Measurements from ENCODE around the gene UBALD2. TPM values are rescaled to one million over a fixed set of nuclear protein-coding genes. Genes with fewer than 3 reads are reported as not detected.

UBALD2 gene
- total and polyA plus RNA-seq, 2 of the 13 experiments (the other 11 are each of a cell fraction or from before 2014, with no cell fraction given), result 3.3 to 89.7 TPM

DNA sequence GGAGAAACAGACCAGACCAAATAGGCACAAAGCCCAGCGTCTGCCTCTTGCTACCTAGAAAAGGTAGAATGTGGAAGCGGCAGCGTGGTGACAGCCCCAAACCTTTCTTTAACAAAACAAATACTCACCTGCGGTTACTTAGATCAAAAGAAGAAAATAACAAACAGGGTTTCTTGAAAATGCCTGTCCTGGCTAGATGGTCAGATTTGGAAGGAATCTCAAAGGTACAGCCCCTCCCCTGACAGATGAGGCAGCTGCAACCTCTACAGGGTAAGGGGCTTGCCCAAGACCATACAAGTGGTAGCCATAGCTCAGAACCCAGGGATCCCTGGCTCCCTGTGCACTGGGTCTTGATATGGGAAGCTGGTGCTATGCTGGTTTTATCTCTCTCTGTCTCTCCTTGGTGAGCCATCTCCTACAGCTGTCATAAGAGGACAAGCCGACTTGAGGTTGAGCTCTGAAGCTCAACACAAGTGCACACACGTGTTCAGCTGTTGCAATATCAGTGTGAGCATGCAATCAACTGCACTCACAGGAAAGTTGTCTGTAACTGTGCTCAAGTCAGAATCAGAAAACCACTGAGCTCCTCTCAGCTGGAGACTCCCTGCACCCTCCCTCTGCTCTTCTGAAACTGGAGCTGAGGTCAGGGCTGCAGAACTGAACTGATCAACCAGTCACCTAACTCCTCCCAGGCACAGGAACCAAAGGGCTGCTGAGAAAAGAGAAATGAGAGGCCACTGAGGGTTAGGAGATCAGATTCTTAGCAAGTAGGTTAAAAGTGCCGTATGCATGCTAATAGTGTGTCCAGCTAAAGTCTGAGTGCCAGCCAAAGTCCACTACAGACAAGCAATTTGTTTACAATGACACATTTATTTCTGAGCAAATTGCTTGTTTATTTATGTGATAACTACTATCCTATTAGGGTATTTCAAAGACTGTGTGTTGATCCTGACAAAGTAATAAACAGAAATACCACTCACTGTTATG lies 18.8 kb upstream of the UBALD2 start (continued):
- TF ChIP-seq, protein P1, sequence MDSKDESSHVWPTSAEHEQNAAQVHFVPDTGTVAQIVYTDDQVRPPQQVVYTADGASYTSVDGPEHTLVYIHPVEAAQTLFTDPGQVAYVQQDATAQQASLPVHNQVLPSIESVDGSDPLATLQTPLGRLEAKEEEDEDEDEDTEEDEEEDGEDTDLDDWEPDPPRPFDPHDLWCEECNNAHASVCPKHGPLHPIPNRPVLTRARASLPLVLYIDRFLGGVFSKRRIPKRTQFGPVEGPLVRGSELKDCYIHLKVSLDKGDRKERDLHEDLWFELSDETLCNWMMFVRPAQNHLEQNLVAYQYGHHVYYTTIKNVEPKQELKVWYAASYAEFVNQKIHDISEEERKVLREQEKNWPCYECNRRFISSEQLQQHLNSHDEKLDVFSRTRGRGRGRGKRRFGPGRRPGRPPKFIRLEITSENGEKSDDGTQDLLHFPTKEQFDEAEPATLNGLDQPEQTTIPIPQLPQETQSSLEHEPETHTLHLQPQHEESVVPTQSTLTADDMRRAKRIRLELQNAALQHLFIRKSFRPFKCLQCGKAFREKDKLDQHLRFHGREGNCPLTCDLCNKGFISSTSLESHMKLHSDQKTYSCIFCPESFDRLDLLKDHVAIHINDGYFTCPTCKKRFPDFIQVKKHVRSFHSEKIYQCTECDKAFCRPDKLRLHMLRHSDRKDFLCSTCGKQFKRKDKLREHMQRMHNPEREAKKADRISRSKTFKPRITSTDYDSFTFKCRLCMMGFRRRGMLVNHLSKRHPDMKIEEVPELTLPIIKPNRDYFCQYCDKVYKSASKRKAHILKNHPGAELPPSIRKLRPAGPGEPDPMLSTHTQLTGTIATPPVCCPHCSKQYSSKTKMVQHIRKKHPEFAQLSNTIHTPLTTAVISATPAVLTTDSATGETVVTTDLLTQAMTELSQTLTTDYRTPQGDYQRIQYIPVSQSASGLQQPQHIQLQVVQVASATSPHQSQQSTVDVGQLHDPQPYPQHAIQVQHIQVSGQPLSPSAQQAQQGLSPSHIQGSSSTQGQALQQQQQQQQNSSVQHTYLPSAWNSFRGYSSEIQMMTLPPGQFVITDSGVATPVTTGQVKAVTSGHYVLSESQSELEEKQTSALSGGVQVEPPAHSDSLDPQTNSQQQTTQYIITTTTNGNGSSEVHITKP (CRISPR knock-in tag; IDR thresholded peaks at IDR 0.05; ENCODE audit: low read depth), result no peak
- no peak for TF ChIP-seq SP5 (CRISPR knock-in tag; IDR thresholded peaks at IDR 0.05; ENCODE audit: borderline replicate concordance, low read depth)
- no peak for TF ChIP-seq JDP2 (CRISPR knock-in tag; IDR thresholded peaks at IDR 0.05; ENCODE audit: borderline replicate concordance)
- no peak for TF ChIP-seq NR1H2 (CRISPR knock-in tag; IDR thresholded peaks at IDR 0.05; ENCODE audit: borderline replicate concordance, low read depth)
- TF ChIP-seq, protein P2, sequence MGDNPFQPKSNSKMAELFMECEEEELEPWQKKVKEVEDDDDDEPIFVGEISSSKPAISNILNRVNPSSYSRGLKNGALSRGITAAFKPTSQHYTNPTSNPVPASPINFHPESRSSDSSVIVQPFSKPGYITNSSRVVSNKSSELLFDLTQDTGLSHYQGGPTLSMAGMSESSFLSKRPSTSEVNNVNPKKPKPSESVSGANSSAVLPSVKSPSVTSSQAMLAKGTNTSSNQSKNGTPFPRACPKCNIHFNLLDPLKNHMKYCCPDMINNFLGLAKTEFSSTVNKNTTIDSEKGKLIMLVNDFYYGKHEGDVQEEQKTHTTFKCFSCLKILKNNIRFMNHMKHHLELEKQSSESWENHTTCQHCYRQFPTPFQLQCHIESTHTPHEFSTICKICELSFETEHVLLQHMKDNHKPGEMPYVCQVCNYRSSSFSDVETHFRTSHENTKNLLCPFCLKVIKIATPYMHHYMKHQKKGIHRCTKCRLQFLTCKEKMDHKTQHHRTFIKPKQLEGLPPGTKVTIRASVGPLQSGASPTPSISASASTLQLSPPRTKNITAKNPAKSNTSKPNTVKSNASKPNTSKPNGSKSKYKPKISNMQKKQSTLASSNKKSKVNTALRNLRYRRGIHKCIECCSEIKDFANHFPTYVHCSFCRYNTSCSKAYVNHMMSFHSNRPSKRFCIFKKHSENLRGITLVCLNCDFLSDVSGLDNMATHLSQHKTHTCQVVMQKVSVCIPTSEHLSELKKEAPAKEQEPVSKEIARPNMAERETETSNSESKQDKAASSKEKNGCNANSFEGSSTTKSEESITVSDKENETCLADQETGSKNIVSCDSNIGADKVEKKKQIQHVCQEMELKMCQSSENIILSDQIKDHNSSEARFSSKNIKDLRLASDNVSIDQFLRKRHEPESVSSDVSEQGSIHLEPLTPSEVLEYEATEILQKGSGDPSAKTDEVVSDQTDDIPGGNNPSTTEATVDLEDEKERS (CRISPR knock-in tag; IDR thresholded peaks at IDR 0.05), result no peak; the same call in 1 of the 2 replicates
- TF ChIP-seq GPN1 (CRISPR knock-in tag; IDR thresholded peaks at IDR 0.05; ENCODE audit: borderline replicate concordance), result no peak
- no peak for TF ChIP-seq POGK (CRISPR knock-in tag; conservative IDR thresholded peaks at IDR 0.05)
- no peak for TF ChIP-seq RNF2 (conservative IDR thresholded peaks at IDR 0.05; ENCODE audit: low read depth)
- no peak for TF ChIP-seq ZNF251 (CRISPR knock-in tag; IDR thresholded peaks at IDR 0.05)
- no peak for TF ChIP-seq NONO (IDR thresholded peaks at IDR 0.05)
- TF ChIP-seq NONO (CRISPR knock-in tag; conservative IDR thresholded peaks at IDR 0.05), result no peak
- TF ChIP-seq, protein P3, sequence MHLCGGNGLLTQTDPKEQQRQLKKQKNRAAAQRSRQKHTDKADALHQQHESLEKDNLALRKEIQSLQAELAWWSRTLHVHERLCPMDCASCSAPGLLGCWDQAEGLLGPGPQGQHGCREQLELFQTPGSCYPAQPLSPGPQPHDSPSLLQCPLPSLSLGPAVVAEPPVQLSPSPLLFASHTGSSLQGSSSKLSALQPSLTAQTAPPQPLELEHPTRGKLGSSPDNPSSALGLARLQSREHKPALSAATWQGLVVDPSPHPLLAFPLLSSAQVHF (CRISPR knock-in tag; IDR thresholded peaks at IDR 0.05), result no peak
- TF ChIP-seq MTA1 (CRISPR knock-in tag; IDR thresholded peaks at IDR 0.05; ENCODE audit: borderline replicate concordance), result no peak; the same call in 1 of the 2 replicates
- TF ChIP-seq MZF1 (CRISPR knock-in tag; IDR thresholded peaks at IDR 0.05; ENCODE audit: borderline replicate concordance), result no peak
- TF ChIP-seq ARHGAP35 (CRISPR knock-in tag; IDR thresholded peaks at IDR 0.05; ENCODE audit: borderline replicate concordance), result no peak
- no peak for TF ChIP-seq GABPA (IDR thresholded peaks at IDR 0.05; ENCODE audit: low read depth, low read length)
- no peak for TF ChIP-seq GABPA (CRISPR knock-in tag; IDR thresholded peaks at IDR 0.05; ENCODE audit: low read depth)

All from HepG2 (cell line).